GM18499 (cell line): ENCODE data around the gene SDHB.

Experiments
- ATAC-seq: cut with Tn5 transposase; IDR thresholded peaks from one replicate; pipeline ENCODE4 v1.9.1; 2021; ENCODE audit warnings: moderate number of reproducible peaks; ENCODE audit not compliant: insufficient read depth, unreplicated experiment

SDHB gene

DNA sequence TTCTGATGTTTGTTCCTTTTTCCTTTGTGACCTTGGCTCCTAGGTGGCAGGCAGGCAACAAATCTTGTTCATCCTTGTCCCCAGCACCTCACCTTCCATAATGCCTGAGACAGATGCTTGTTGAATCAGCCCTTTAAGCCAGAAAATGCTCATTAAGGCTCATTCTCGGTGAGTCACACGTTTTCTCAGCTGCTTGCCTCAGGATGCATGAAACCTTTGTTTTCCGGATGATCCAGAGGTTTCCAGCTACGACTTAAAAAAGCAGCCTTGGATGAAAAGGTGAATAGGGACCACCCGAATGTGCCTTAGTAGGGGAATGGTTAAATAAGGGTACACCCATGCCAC, 37.5 kb downstream of the SDHB start:
- no peak for ATAC-seq

DNA sequence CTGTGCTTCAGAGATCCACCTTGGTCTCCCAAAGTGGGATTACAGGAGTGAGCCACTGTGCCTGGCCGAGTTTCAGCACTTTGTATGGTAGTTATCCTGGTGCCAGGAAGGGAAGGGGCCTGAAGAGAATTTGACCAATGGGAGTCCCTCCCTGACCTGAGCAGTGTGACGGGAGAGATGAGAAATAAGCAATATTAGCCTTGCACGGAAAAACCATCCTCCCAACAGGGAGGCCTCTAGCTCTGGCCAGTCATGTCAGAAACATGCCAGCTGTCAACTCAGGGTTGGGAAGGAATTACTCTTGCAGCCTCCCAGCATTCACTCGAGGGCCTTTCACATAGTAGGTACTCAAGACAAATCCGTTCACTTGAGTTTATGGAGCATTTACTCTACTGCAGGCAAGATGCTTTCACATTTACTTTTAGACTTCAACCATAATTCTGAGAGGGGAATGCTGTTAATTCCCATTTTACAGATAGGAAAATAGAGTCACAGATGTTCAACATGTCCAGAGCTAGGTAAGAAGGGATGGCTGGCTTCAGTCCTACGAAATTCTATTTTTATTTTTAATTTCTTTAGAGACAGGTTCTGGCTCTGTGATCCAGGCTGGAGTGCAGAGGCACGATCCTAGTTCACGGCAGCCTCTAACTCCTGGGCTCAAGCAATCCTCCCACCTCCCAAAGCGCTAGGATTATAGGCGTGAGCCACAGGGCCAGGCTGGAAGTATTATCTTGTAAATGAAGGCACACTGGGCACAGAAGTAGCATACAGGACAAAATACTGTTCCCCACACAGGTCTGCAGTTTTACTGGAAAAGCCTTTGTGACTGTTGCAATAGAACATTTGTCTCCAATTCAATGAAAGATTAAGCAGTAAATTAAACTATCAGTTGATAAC, 38.9 kb downstream of the SDHB start:
- ATAC-seq = no peak

DNA sequence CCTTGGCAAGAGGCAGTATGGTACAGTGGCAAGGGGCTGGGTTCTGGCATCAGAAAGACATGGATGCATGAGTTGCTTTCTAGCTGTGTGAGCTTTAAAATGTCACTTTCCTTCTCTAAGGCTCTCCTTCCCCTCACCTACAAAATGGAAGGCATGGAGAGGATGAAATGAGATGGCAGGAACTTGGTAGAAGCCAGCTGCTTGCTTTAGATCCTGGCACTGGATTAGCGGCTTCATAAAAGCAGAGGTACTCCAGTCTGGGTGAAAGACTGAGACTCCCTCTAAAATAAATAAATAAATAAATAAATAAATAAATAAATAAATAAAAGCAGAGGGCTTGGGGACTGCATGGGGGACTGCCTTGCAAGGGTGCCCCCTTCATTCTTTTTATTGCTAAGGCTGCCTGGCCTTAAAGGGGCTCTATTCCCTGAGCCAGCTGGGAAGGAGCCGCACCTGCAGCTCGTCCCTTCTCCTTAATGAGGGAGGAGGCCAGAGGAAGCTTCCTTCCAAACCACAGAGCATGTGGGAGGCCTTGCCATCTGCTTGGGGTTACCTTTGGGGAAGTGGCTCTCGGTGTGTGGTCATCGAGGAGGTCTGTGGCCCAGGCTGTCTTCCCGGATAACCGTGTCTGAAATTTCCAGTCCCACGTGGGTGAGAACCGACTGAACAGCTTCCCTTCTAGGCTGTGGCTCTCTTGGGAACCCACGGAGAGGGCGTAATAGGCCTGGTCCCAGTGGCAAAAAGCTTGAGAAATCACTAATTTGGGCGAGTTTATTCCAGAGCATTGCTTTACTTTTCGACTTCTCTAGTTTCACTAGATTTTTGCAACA, 40.1 kb downstream of the SDHB start:
- no peak for ATAC-seq

DNA sequence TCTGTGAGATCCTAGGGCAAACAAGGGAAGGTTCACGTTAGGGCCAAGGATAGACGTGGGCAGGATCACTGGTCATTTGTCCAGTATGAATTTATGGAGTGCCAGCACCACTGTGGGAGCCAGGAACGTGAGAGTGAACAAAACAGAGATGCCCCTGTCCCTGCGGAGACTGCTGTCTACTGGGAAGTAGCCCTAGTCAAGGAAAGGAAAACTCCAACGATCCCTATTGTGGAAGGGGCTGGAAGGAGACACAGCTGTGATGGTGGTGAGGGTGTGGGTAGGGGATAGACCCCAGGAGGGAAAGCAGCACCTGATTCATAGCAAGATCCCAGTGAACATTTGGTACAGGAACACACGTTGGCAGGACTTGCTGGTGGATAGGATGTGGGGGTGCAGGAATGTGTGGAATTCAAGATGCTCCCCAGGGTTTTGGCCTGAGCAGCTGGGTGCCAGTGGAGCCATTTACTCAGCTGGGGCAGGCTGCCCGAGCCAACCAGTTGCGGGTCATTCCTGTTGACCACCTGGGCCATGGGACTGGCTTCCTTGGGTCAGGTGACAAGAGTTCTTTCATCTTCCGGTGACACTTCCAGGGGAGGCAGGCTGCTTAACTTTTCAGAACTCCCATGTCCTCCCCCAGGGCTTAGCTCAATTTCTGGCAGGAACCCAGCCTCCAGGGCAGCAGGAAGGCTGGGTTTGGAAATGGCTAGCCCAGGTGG, 40.9 kb downstream of the SDHB start:
- no peak for ATAC-seq

DNA sequence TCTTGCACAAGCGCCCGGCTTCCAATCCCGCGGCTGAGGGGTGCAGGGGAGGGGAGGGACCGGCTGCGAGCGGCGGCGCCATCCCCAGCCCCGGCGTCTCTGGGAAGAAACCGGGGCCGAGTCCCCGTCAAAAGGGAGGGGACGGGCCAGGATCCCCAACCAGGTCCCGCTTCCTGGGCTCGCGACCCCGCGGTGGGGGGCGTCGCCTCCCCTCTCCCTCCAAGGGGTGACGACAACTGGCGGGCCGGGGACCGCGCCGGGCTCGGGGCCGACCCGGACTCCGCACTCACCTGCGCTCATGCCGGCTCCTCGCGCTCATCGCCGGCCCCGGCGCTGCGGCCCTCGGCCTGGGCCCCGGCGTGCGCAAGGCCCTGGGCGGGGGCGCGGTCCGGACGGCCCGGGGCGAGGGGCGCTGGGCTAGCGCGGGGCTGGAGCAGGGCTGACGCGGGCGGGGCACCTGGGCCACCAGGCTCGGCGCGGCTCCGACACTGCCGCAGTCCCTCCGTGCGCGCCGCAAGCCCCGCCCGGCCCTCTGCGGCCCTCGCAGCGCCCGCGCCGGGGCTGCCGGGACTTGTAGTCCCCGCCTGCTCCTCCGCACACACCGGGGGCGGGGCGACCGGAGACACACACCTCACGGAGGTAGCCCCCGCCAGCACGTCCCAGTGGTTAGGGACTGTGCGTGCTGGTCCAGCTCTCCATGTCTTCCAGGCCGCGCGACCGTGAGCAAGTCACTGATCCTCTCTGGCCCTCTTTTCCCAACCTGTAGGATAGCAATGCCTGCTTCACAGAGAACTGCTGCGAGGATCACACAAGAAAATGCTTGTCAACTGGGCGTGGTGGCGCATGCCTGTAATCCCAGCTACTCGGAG, 42.2 kb downstream of the SDHB start, which contains the start of gene ATP13A2:
TSS of gene ATP13A2 (minus strand) at position 490 of the 869 bp plus-strand sequence. CDS start at position 300, 190 bp downstream.
- no peak for ATAC-seq

DNA sequence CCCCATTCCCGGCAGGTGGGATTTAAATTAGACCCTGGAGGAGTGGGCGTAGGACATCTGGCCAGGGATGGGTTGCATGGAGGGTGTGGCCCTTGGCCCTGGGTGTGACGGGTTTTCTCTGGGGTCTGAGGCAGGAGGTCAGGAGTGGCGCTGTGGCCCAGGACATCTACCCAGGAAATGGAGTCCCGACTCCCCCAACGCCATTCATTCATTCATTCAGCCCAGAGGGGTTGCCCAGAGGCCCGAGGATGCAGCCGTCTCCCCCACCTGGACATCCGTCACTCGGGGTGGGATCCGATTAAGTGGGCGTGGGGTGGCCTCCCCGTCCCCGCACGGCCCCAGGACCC, 42.8 kb downstream of the SDHB start:
- ATAC-seq = no peak

DNA sequence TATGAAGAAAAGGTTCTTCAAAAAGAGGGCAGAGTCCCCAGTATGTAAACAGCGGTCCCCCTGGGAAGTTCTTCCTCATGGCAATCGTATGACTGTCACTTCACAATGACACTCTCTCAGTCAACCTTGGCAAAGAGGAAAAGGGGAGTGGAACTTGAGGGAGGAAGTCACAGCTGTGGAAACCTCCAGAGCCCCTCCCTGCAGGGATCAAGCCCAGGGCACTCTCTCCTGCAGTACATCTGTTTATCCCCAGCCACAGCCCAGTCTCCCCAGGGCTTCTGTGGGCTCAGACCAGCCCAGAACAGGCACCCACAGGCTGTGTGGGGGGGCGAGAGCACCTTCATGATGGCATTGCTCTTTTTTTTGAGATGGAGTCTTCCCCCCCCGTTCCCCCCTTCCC, 44.1 kb downstream of the SDHB start:
- ATAC-seq = no peak

DNA sequence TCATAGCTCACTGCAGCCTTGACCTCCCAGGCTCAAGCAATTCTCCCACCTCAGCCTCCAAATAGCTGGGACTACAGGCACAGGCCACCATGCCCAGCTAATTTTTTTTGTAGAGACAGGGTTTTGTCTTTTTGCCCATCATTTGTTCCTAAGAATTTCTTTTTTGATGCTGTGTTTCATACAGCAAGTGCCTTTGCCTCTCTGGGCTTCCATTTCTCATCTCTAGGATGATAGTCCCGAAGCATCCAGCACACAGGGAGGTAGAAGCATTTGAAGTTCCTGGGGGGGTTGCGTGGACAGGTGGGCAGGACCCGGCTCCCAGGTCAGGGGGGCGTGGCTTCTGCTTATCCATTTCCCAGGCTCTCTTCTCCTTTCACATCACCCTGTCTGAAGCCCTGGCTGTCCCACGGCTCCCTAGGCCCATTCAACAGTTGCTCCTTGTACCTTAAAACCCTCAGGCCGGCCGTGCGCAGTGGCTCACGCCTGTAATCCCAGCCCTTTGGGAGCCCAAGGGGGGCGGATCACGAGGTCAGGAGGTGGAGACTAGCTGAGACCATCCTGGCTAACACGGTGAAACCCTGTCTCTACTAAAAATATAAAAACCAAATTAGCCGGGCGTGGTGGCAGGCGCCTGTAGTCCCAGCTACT, 45.5 kb downstream of the SDHB start:
- ATAC-seq = no peak

DNA sequence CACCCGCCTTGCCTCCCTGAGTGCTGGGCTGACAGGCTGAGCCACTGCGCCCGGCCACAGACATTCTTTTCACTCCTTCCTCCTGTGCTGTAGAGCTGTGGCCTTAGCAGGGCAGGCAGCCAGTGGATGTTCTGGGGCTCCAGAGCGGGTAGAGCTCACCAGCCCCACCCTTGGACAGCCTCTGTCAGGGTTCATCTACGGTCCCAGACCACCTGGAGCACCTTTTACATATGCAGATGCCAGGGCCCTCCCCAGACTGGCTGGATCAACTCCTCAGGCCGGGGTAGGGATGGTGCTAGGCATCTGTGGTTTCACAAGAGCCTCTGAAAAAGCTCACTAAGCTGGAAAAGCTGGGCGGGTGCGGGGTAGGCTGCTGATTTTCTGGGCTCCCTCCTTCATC, 46.7 kb downstream of the SDHB start:
- no peak for ATAC-seq

DNA sequence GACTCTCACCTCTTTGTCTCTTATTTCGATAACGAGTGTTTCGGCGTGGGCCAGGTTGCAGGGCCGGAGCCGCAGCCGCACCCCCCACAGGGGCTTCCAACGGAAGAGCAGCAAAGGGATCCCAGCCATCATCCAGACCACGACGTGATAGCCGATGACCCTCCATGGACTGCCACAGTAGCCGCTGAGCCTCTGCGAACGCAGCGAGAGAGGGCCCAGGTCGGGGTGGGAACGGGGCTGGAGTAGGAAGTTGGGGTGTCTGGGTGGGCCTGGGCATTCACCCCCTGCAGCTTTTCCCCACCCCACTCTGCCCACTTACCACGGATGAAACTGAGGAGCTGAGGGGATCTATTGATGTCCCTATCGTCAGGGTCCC, 48.5 kb downstream of the SDHB start:
- no peak for ATAC-seq

DNA sequence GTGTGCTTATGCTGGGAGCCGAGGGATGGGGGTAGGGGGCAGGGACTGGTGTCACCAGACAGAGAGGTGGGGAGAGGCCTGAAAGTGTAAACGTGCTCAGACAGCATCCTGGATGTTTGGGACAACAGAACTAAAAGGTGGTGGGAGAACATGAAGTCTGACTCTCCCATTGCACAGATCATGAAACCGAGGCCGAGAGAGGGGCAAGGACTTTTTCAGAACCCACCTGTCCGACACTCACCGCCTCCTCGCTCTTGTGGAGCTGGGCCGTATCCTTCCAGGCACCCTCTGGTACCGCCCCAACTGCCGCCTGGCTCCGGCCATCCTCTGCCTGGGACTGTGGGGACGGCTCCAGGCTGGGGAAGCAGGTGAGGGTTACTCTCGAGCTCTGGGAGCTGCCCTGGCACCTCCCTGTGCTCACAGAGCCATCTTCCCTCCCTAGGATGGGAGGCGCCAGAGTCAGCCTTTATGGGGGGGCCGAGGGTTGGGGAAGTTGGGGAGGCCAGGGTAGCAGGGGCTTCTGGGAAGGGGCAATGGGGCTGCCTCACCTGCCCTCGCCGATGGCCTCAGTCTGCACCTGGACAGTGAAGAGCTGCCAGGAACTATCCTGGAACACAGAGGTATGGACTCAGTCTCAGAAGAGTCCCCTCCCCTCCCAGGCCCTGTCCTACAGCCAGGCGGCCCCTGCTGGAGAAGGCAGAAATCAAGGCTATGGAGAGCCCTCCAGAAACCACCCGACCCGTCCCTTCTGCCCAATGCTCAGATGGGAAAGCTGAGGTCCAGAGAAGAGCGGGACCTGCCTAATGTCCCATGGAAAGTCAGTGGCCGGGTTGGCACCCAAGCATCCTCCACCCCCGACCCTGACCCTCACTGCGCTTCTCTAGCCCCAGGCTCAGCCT, 49.1 kb downstream of the SDHB start:
- ATAC-seq = no peak

DNA sequence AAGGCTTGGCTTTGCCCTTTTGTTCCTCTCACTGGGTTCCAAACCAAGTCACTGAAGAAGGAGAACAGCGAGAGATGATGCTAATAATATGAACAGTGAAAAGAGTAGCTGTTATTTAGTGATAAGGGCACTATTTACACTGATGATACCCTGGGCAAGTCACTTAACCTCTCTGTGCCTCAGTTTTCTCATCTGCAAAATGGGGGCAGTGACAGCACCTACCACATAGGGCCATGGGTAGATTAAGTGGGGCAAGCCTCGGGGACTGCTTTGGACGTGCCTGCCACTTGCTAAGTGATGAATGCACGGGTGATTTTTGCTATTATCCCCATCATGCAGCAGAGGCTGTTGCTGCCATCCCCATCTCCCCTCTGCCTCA, 51.3 kb downstream of the SDHB start:
- ATAC-seq = no peak

DNA sequence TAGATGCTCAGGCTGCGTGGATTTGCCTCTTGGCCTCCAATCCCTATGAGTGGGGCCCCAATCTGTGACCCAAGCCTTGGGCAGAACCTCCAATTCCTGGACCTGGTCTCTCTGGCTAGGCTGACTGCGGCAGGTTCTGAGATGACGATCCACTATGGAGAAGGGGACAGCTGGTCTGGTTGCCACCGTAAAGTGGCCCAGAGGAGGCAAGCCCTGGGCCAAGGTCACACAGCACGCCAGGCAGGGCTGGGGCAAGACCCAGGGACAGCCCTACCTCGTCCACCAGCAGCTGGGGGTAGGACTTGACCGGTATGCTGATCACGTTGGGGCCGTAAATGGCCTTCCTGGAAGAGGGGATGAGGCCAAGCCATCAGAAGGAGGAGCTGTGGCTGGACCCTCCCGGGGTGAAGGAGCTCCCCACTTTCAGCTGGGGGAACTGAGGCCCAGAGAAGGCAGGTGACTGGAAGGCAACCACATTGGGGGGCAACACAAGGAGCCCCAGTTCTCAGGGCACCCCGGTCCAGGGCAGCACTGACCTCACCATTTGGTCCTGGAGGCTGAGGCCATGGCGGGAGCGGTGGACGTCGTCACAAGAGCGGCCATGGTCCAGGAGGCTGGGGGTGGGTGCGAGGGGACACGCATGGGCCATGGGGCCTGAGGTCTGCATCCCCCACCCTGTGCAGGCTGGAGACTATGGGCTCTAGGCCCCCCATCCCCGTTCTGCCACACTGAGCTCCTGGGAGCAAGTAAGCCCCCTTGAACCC, 51.9 kb downstream of the SDHB start:
- ATAC-seq = no peak

DNA sequence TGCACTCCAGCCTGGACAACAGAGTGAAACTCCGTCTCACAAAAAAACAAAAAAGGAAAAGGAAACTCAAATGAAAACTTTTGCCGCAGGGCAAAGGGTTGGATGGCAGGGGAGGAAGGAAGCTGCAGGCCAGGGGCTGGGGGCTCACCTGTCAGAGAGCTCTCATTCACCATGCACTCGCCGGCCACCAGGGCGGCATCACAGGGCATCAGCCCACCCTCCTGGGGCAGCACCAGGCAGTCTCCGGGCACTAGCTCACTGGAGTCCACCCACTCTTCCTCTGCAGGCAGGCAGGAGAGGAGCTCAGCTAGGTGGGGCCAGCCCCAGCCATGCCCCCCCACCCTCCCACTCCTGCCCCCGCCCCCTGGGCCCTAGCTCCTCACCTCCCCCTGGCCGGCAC, 54.0 kb downstream of the SDHB start:
- no peak for ATAC-seq

DNA sequence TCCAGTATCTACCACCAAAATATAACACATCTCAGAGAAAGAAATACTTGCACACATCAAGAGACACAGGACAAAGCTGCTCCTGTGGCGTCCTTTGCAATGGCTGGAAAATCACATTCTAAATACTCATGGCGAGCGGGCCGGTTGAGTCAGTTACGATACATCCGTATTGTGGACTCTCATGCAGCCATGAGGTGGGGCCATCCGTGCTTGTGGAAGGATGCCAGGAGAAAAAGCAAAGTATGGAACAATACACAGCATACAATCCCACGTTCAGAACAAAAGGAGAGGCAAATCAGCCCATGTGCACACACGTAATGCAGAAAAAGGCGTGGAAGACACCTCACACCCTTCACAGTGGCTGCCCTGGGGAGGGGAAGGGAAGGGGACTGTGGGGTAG, 55.2 kb downstream of the SDHB start:
- ATAC-seq = no peak

DNA sequence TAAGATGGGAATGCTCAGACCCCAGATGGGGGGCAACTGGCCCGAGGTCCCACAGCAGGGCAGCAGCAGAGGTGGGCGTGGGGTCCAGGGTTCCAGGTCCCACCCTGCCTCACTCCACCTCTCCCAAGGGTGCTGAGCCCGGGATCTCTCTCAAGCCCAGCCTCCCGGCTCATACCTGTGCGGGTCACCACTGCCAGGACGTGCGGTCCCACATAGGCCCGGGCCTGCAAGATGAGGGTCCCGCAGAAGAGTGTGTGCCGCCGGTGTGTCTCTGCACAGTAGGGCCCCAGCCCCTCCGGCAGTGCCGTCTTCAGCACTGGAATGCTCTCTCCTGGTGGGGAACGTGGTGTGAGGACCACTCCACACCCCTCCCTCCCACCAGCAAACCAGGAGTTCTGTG, 57.0 kb downstream of the SDHB start:
- ATAC-seq = no peak

DNA sequence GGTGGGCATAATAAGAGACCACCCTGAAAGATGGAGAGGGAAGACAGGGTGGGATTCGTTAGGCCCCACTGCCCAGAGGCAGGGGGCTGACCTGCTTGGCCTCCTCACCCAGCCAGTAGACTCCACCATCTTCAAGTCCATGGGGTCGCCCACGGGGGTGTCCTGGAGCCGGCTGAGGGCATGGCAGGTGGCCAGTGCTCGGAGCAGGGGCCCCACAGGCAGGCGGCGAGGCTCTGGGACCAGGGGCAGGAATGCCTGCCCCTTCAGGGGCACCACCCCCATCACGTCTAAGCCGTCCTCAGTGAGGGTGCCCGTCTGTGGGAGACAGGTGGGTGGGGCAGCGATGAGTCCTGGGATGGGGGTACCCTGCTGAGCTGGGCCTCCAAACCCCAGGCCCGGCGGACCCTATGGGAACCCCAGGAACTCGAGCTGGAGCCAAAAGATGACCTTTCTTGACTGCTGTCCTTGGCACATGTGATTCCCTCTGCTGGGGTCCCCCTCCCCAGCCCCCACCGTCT, 60.3 kb downstream of the SDHB start:
- no peak for ATAC-seq

DNA sequence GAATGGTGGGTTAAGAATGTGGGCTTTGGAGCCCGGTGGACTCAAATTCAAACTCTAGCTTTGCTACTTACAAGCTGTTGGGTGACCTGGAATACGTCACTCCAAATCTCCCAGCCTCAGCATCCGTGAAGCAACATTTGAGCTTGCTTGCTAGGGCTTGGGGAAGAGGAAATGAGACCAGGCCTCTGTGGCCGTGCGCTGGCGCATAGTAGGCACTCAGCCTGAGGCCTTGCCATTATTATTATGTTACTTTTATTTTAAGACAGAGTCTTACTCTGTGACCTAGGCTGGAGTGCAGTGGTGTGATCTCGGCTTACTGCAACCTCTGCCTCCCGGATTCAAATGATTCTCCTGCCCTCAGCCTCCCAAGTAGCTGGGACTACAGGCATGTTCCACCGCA, 61.2 kb downstream of the SDHB start:
- ATAC-seq = no peak
